Measurements from ENCODE around the gene FOS.
A peak's percentile ranks its signal among the peaks of the same experiment; 100 is the strongest.

- no peak for TF ChIP-seq CTCF (IDR thresholded peaks at IDR 0.05)
- peak in 1 of 4 donors; percentile 18 for TF ChIP-seq POLR2AphosphoS5 (IDR thresholded peaks at IDR 0.05)
- TF ChIP-seq POLR2A (IDR thresholded peaks at IDR 0.05), result no peak
- peak in 1 of 4 donors; percentile 18 for TF ChIP-seq EP300 (IDR thresholded peaks at IDR 0.05)
These were observed 4.4 kb upstream of the FOS start for GRCh38 chr14:75274050-75274898.

Measured in sigmoid colon (tissue), 4 donors.